HepG2 (cell line): ENCODE results near the gene PPP1R12A. TPM values are rescaled to one million over a fixed set of nuclear protein-coding genes. Genes with fewer than 3 reads are reported as not detected.

Source experiments
- ATAC-seq: fragments of 200-7000 bp; cut with Tn5 transposase; 3 replicates; pipeline ENCODE4 v1.9.1; 2020; ENCODE audit warnings: mild to moderate bottlenecking, moderate library complexity
- BruUV-seq: library from RNA; stranded (reverse); fragments of 400-500 nt; replicated peaks from 2 replicates; lab custom pipeline; 2021; lab: Mats Ljungman, UMichigan
- CTCF ChIA-PET: fragments of 300-600 bp; formaldehyde crosslinking; extraction: SDS; loops from one replicate; lab custom pipeline; 2021; ENCODE audit warnings: low total read pairs, inconsistent platforms, low intra/inter-chr PET ratio; lab: Yijun Ruan, JAX
- POLR2A ChIA-PET: fragments of 350-600 bp; sonication (Branson Sonifier 250); formaldehyde crosslinking; loops from one replicate; lab custom pipeline; 2020; ENCODE audit warnings: antibody characterized with exemption, inconsistent platforms; lab: Yijun Ruan, JAX
- DNase-seq: peaks from one replicate; pipeline ENCODE4 v3.0.0-alpha.2; 2015; ENCODE audit warnings: low spot score
- FAIRE-seq: peaks from 3 replicates; lab custom pipeline; 2011; peaks lifted over from hg19 to GRCh38; lab: Jason Lieb, UNC
- H2AFZ ChIP-seq: one replicate; pipeline ENCODE4 v1.6.1; 2011; ENCODE audit warnings: low read length, inconsistent platforms
- H3K27ac ChIP-seq: fragments of 300-600 bp; 3 replicates; pipeline ENCODE4 v1.8.0; 2011; ENCODE audit warnings: mixed run types, mild to moderate bottlenecking, mixed read lengths, low read length, inconsistent platforms; ENCODE audit not compliant: insufficient read depth; ENCODE audit errors: extremely low read length
- H3K27me3 ChIP-seq, 2 experiments: fragments of 200-600 bp in 1 of 2; 2 replicates in 1 of 2; 3 replicates in 1 of 2; pipeline versions ENCODE4 v1.6.0 to v1.8.0; 2011; ENCODE audit warnings: low read length in 2 of 2, mild to moderate bottlenecking in 2 of 2, moderate library complexity in 2 of 2, inconsistent platforms in 1 of 2; ENCODE audit not compliant: insufficient read depth in 2 of 2, control insufficient read depth in 1 of 2
- H3K36me3 ChIP-seq, 2 experiments: fragments of 200-600 bp in 1 of 2; replicated peaks in 1 of 2; 2 replicates in 1 of 2; 3 replicates in 1 of 2; pipeline versions ENCODE4 v1.5.1 to v1.8.0; 2011; ENCODE audit warnings: low read length in 2 of 2, inconsistent platforms in 1 of 2; ENCODE audit not compliant: insufficient read depth in 2 of 2, control insufficient read depth in 1 of 2
- H3K4me1 ChIP-seq: 2 replicates; pipeline ENCODE4 v1.5.1; 2012; ENCODE audit warnings: low read length, inconsistent platforms; ENCODE audit not compliant: insufficient read depth
- H3K4me2 ChIP-seq: 2 replicates; pipeline ENCODE4 v1.6.0; 2011; ENCODE audit warnings: low read depth, low read length, inconsistent platforms
- H3K4me3 ChIP-seq, 3 experiments: fragments of 200-600 bp in 1 of 3; sonication (generic), shearing (Covaris generic) in 1 of 3; replicated peaks in 1 of 3; 2 replicates each; pipeline ENCODE4 v1.5.1; 2011 to 2016; ENCODE audit warnings: low read length in 3 of 3, inconsistent platforms in 2 of 3, low read depth in 2 of 3, mild to moderate bottlenecking in 2 of 3, control low read depth in 1 of 3, mixed read lengths in 1 of 3; ENCODE audit not compliant: insufficient read depth in 1 of 3
- H3K79me2 ChIP-seq: one replicate; pipeline ENCODE4 v1.6.1; 2011; ENCODE audit warnings: low read length, inconsistent platforms; ENCODE audit not compliant: insufficient read depth
- H3K9ac ChIP-seq: 2 replicates; pipeline ENCODE4 v1.6.0; 2011; ENCODE audit warnings: mild to moderate bottlenecking, low read depth, low read length, inconsistent platforms; ENCODE audit not compliant: insufficient read depth
- H3K9me3 ChIP-seq: 2 replicates; pipeline ENCODE4 v1.5.1; 2012; ENCODE audit warnings: mild to moderate bottlenecking, low read length
- H4K20me1 ChIP-seq: 2 replicates; pipeline ENCODE4 v1.6.0; 2011; ENCODE audit warnings: inconsistent platforms, mild to moderate bottlenecking, low read length, moderate library complexity; ENCODE audit not compliant: insufficient read depth
- ERF ChIP-seq: IDR thresholded peaks from 2 replicates; pipeline ENCODE4 v1.6.1; 2018; ENCODE audit warnings: missing biosample characterization, missing genetic modification reagents
- FLYWCH1 ChIP-seq: sonication (generic); formaldehyde crosslinking; IDR thresholded peaks from 2 replicates; pipeline ENCODE4 v1.8.1; 2023; ENCODE audit warnings: mild to moderate bottlenecking, missing genetic modification reagents
- FOXP1 ChIP-seq, 2 experiments: fragments of 450-650 bp in 1 of 2; IDR thresholded peaks; 2 replicates each; pipeline ENCODE4 v1.6.1; 2017 to 2018; ENCODE audit warnings: antibody characterized with exemption in 1 of 2
- HDAC1 ChIP-seq: sonication (generic); formaldehyde crosslinking; IDR thresholded peaks from 2 replicates; pipeline ENCODE4 v1.5.1; 2020; ENCODE audit warnings: mild to moderate bottlenecking, missing genetic modification reagents
- JUNB ChIP-seq: sonication (generic); formaldehyde crosslinking; IDR thresholded peaks from 2 replicates; pipeline ENCODE4 v1.8.0; 2022; ENCODE audit warnings: missing genetic modification reagents, mild to moderate bottlenecking, borderline replicate concordance
- KDM5B ChIP-seq: sonication (generic); formaldehyde crosslinking; IDR thresholded peaks from 2 replicates; pipeline ENCODE4 v1.4.0; 2020; ENCODE audit warnings: missing genetic modification reagents, mild to moderate bottlenecking, borderline replicate concordance
- MIER3 ChIP-seq: IDR thresholded peaks from 2 replicates; pipeline ENCODE4 v1.6.1; 2016; ENCODE audit warnings: missing compliant biosample characterization, borderline replicate concordance
- NFIB ChIP-seq: sonication (generic); formaldehyde crosslinking; IDR thresholded peaks from 2 replicates; pipeline ENCODE4 v1.9.0; 2021; ENCODE audit warnings: missing genetic modification reagents, mild to moderate bottlenecking, borderline replicate concordance
- NR2F1 ChIP-seq, 2 experiments: fragments of 450-650 bp in 1 of 2; formaldehyde crosslinking in 1 of 2; IDR thresholded peaks; 2 replicates each; pipeline versions ENCODE4 v1.5.0 to v1.6.1; 2016 to 2020; ENCODE audit warnings: mild to moderate bottlenecking in 1 of 2, missing compliant biosample characterization in 1 of 2, missing genetic modification reagents in 1 of 2, moderate library complexity in 1 of 2
- TSC22D2 ChIP-seq: sonication (generic); formaldehyde crosslinking; IDR thresholded peaks from 2 replicates; pipeline ENCODE4 v1.5.1; 2020; ENCODE audit warnings: missing genetic modification reagents, mild to moderate bottlenecking, borderline replicate concordance
- YEATS4 ChIP-seq: sonication (generic); formaldehyde crosslinking; IDR thresholded peaks from 2 replicates; pipeline ENCODE4 v1.4.0; 2020; ENCODE audit warnings: missing genetic modification reagents, borderline replicate concordance
- ZC3H13 ChIP-seq: sonication (generic); formaldehyde crosslinking; IDR thresholded peaks from 2 replicates; pipeline ENCODE4 v1.8.1; 2023; ENCODE audit warnings: mild to moderate bottlenecking, missing genetic modification reagents, moderate library complexity
- ZNF205 ChIP-seq: IDR thresholded peaks from 2 replicates; pipeline ENCODE4 v1.6.1; 2018; ENCODE audit warnings: missing biosample characterization, missing genetic modification reagents
- ZNF552 ChIP-seq: sonication (generic); formaldehyde crosslinking; IDR thresholded peaks from 2 replicates; pipeline ENCODE4 v1.9.0; 2022; ENCODE audit warnings: missing genetic modification reagents, mild to moderate bottlenecking, borderline replicate concordance
- ZNF562 ChIP-seq: sonication (generic); formaldehyde crosslinking; IDR thresholded peaks from 2 replicates; pipeline ENCODE4 v1.8.0; 2022; ENCODE audit warnings: missing genetic modification reagents, borderline replicate concordance
- ZNF761 ChIP-seq: sonication (generic); formaldehyde crosslinking; conservative IDR thresholded peaks from 2 replicates; pipeline ENCODE4 v1.4.0; 2020; ENCODE audit warnings: mild to moderate bottlenecking, missing genetic modification reagents
- ZNF83 ChIP-seq: sonication (generic); formaldehyde crosslinking; IDR thresholded peaks from 2 replicates; pipeline ENCODE4 v1.4.0; 2020; ENCODE audit warnings: missing genetic modification reagents, mild to moderate bottlenecking, borderline replicate concordance
- WGBS: methylation state at CpG from one replicate; pipeline ENCODE4 v1.1.6; 2017; ENCODE audit warnings: low lambda C conversion rate; 5-methylcytosine and 5-hydroxymethylcytosine counted together
- in situ Hi-C: cut with HindIII; loops from 2 replicates; pipeline ENCODE4 v1.10.0; 2017; ENCODE audit warnings: low pct_unique_long_range_greater_than_20kb; ENCODE audit not compliant: extremely low pct_ligation_motif_present
- intact Hi-C: fragments of 100-400 bp; cut with micrococcal nuclease; formaldehyde crosslinking; loops from one replicate; pipeline ENCODE4 v1.10.0; 2022; ENCODE audit not compliant: unreplicated experiment
- polyA plus RNA-seq, 8 experiments: library from polyadenylated mRNA; depleted of rRNA in 3 of 8; stranded (reverse) in 7 of 8; unstranded in 1 of 8; fragments of >200 nt; fragmentation: Illumina TruSeq in 4 of 8; extraction: Trizol in 4 of 8; gene quantifications; 2 replicates each; pipeline versions ENCODE4 v1.2.1 to v1.2.3, GENCODE V29; 2011 to 2016; ENCODE audit warnings: low read depth in 4 of 8, missing spikeins in 1 of 8, mixed read lengths in 1 of 8; ENCODE audit not compliant: insufficient read depth in 1 of 8
- total RNA-seq, 5 experiments: library from RNA; depleted of rRNA; stranded (reverse); fragments of >200 nt; fragmentation: Illumina TruSeq; extraction: Trizol; gene quantifications; 2 replicates each; pipeline ENCODE4 v1.2.3, GENCODE V29; 2016; ENCODE audit warnings: low read depth in 1 of 5
- TF ChIP-seq, protein P1 (sequence below): sonication (generic); formaldehyde crosslinking; IDR thresholded peaks from 2 replicates; pipeline ENCODE4 v1.5.0; 2020; ENCODE audit warnings: missing genetic modification reagents, mild to moderate bottlenecking, borderline replicate concordance
- TF ChIP-seq, protein P2 (sequence below): sonication (generic); formaldehyde crosslinking; IDR thresholded peaks from 2 replicates; pipeline ENCODE4 v1.5.0; 2020; ENCODE audit warnings: missing genetic modification reagents
- TF ChIP-seq, protein P3 (sequence below): sonication (generic); formaldehyde crosslinking; IDR thresholded peaks from 2 replicates; pipeline ENCODE4 v1.9.0; 2022; ENCODE audit warnings: missing genetic modification reagents, mild to moderate bottlenecking, borderline replicate concordance
- TF ChIP-seq, protein P4 (sequence below): sonication (generic); formaldehyde crosslinking; IDR thresholded peaks from 2 replicates; pipeline ENCODE4 v1.8.1; 2023; ENCODE audit warnings: mild to moderate bottlenecking, missing genetic modification reagents, borderline replicate concordance
- TF ChIP-seq, protein P5 (sequence below): sonication (generic); formaldehyde crosslinking; IDR thresholded peaks from 2 replicates; pipeline ENCODE4 v1.4.0; 2020; ENCODE audit warnings: missing genetic modification reagents

Gene PPP1R12A
- total and polyA plus RNA-seq, 2 of the 13 experiments (the other 11 are each of a cell fraction or from before 2014, with no cell fraction given), result 23.8 to 50.0 TPM

DNA sequence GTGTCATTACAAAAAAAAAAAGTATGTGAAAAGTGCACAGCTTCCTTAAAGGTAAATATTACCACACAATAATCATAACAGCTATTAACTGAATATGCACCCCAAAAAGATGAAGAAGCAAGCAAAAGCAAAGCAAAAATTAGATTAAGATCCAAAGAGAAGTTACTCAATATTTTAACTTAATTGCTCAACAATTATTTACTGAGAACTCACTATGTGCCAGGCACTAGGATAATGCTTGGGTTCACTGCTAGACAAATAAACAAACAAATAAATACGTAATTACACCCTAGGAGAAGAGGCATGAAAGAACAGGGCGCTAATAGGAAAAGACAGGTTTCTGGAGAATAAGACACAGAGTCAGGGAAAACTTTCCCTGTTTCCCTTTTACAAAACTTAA is 33.4 kb downstream of the PPP1R12A start:
- peaks cover 10% of the 10 kb centered on the region for H4K20me1 ChIP-seq
- intact Hi-C loops (no loop called here), in situ Hi-C loops (no loop called here)
- ChIA-PET POLR2A (no interaction called here), CTCF (no interaction called here)
- H2AFZ ChIP-seq, result no peak overlapping the region
- H3K79me2 ChIP-seq, result peaks cover 78% of the 10 kb centered on the region
- no peak for FAIRE-seq
- H3K4me3 ChIP-seq, result no peak overlapping the region
- 95% methylated on average over 2 of the region's 2 CpGs for WGBS
- no peak for ATAC-seq
- no TSS peak for BruUV-seq
- no peaks in the 10 kb centered on the region for H3K36me3 ChIP-seq
- H3K9ac ChIP-seq, result no peak overlapping the region
- H3K4me1 ChIP-seq, result peaks cover 42% of the 10 kb centered on the region
- DNase-seq, result no peak
- H3K27ac ChIP-seq, result peak overlapping the region; percentile 20
- H3K4me2 ChIP-seq, result no peak overlapping the region
- H3K9me3 ChIP-seq, result no peaks in the 10 kb centered on the region
- no peaks in the 10 kb centered on the region for H3K27me3 ChIP-seq
- TF ChIP-seq, protein P1, sequence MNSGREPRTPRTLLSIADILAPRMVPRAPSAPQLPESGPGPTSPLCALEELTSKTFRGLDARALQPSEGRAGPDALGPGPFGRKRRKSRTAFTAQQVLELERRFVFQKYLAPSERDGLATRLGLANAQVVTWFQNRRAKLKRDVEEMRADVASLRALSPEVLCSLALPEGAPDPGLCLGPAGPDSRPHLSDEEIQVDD, result no peak
- no peak for TF ChIP-seq ERF
- no peak for TF ChIP-seq ZNF562 (CRISPR knock-in tag)
- no peak for TF ChIP-seq NR2F1 (CRISPR knock-in tag; IDR thresholded peaks at IDR 0.05)
- TF ChIP-seq YEATS4 (CRISPR knock-in tag), result no peak
- TF ChIP-seq, protein P2, sequence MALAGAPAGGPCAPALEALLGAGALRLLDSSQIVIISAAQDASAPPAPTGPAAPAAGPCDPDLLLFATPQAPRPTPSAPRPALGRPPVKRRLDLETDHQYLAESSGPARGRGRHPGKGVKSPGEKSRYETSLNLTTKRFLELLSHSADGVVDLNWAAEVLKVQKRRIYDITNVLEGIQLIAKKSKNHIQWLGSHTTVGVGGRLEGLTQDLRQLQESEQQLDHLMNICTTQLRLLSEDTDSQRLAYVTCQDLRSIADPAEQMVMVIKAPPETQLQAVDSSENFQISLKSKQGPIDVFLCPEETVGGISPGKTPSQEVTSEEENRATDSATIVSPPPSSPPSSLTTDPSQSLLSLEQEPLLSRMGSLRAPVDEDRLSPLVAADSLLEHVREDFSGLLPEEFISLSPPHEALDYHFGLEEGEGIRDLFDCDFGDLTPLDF (CRISPR knock-in tag), result no peak
- TF ChIP-seq ZNF205, result peak; percentile 88; the same call in 1 of the 2 replicates
- TF ChIP-seq NFIB (CRISPR knock-in tag), result no peak
- no peak for TF ChIP-seq MIER3
- no peak for TF ChIP-seq KDM5B (CRISPR knock-in tag)
- no peak for TF ChIP-seq TSC22D2 (CRISPR knock-in tag)
- no peak for TF ChIP-seq ZNF83 (CRISPR knock-in tag)
- no peak for TF ChIP-seq HDAC1
- TF ChIP-seq, protein P3, sequence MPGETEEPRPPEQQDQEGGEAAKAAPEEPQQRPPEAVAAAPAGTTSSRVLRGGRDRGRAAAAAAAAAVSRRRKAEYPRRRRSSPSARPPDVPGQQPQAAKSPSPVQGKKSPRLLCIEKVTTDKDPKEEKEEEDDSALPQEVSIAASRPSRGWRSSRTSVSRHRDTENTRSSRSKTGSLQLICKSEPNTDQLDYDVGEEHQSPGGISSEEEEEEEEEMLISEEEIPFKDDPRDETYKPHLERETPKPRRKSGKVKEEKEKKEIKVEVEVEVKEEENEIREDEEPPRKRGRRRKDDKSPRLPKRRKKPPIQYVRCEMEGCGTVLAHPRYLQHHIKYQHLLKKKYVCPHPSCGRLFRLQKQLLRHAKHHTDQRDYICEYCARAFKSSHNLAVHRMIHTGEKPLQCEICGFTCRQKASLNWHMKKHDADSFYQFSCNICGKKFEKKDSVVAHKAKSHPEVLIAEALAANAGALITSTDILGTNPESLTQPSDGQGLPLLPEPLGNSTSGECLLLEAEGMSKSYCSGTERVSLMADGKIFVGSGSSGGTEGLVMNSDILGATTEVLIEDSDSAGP (CRISPR knock-in tag), result no peak
- no peak for TF ChIP-seq ZNF552 (CRISPR knock-in tag)
- TF ChIP-seq, protein P4, sequence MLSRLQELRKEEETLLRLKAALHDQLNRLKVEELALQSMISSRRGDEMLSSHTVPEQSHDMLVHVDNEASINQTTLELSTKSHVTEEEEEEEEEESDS, result no peak
- TF ChIP-seq JUNB (CRISPR knock-in tag), result no peak
- TF ChIP-seq ZNF761 (CRISPR knock-in tag), result no peak
- TF ChIP-seq ZC3H13 (CRISPR knock-in tag), result no peak
- TF ChIP-seq, protein P5, sequence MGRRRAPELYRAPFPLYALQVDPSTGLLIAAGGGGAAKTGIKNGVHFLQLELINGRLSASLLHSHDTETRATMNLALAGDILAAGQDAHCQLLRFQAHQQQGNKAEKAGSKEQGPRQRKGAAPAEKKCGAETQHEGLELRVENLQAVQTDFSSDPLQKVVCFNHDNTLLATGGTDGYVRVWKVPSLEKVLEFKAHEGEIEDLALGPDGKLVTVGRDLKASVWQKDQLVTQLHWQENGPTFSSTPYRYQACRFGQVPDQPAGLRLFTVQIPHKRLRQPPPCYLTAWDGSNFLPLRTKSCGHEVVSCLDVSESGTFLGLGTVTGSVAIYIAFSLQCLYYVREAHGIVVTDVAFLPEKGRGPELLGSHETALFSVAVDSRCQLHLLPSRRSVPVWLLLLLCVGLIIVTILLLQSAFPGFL (CRISPR knock-in tag), result no peak
- TF ChIP-seq FLYWCH1 (CRISPR knock-in tag), result no peak
- no peak for TF ChIP-seq FOXP1 (IDR thresholded peaks at IDR 0.05)
- TF ChIP-seq FOXP1 (CRISPR knock-in tag; IDR thresholded peaks at IDR 0.05), result peak; percentile 42; the same call in 1 of the 2 replicates
